ENCODE measurements around the gene MSL1.
A peak's percentile ranks its signal among the peaks of the same experiment; 100 is the strongest.

The MSL1 gene

GRCh38 chr17:40157973-40158372, 36.2 kb downstream of the MSL1 start (continued):
- no peak for TF ChIP-seq SALL2 (tag by site-specific recombination; IDR thresholded peaks at IDR 0.05; ENCODE audit: borderline replicate concordance)
- TF ChIP-seq ZNF274 (IDR thresholded peaks at IDR 0.05; ENCODE audit: low read length), result no peak
- no peak for TF ChIP-seq ZNF274 (tag by site-specific recombination; IDR thresholded peaks at IDR 0.05; ENCODE audit: borderline replicate concordance)
- TF ChIP-seq YY1 (tag by site-specific recombination; IDR thresholded peaks at IDR 0.05), result no peak
- TF ChIP-seq ZNF341 (tag by site-specific recombination; IDR thresholded peaks at IDR 0.05; ENCODE audit: low read depth), result no peak
- TF ChIP-seq PRDM2 (tag by site-specific recombination; IDR thresholded peaks at IDR 0.05; ENCODE audit: borderline replicate concordance), result no peak

- no peaks in the 10 kb centered on the region for H3K9me3 ChIP-seq (ENCODE audit: control insufficient read depth, insufficient read depth, low read depth, low read length)
- TF ChIP-seq ZNF623 (tag by site-specific recombination; IDR thresholded peaks at IDR 0.05), result no peak
- TF ChIP-seq ZNF157 (tag by site-specific recombination; IDR thresholded peaks at IDR 0.05), result no peak
- no peak for TF ChIP-seq ELK4 (IDR thresholded peaks at IDR 0.05; ENCODE audit: borderline replicate concordance, low read depth, low read length)
- TF ChIP-seq ZFP3 (tag by site-specific recombination; IDR thresholded peaks at IDR 0.05; ENCODE audit: low read depth), result no peak
- no peak for TF ChIP-seq ZFHX2 (tag by site-specific recombination; conservative IDR thresholded peaks at IDR 0.05)
- TF ChIP-seq SP7 (tag by site-specific recombination; IDR thresholded peaks at IDR 0.05), result no peak
- no peak for TF ChIP-seq ZNF223 (tag by site-specific recombination; IDR thresholded peaks at IDR 0.05)
- no peak for TF ChIP-seq PBX3 (CRISPR knock-in tag; IDR thresholded peaks at IDR 0.05)
- no peak for TF ChIP-seq ZFP69B (tag by site-specific recombination; IDR thresholded peaks at IDR 0.05)
- H3K4me3 ChIP-seq (ENCODE audit: low read depth, low read length), result no peak overlapping the region
- ChIA-PET POLR2A (interaction anchor here (1.2 to 1.6 kb wide), 2 partner anchors 44 to 45 kb away, joined by 3 to 6 read pairs; no protein-coding TSS in a partner anchor), CTCF (interaction anchor here (0.7 to 6.0 kb wide), 6 partner anchors 10 to 131 kb away, joined by 3 to 61 read pairs (median 5); no protein-coding TSS in a partner anchor)
- peaks cover 68 to 74% of the 10 kb centered on the region in 2 experiments for H3K36me3 ChIP-seq (ENCODE audit: control insufficient read depth in 2 of 2, insufficient read depth in 1 of 2, low read length in 2 of 2)
- H3K27ac ChIP-seq (ENCODE audit: extremely low read depth, low read depth, low read length), result no peak overlapping the region
- no peaks in the 10 kb centered on the region for H3K4me1 ChIP-seq (ENCODE audit: control insufficient read depth, insufficient read depth, low read length)
Observed at GRCh38 chr17:40158438-40159013, 36.8 kb downstream of the MSL1 start.

- Histone ChIP-seq H3K4me1 (ENCODE audit: control insufficient read depth, insufficient read depth, low read length) (no peaks in the 10 kb centered on the region), H3K4me3 (ENCODE audit: low read depth, low read length) (no peak overlapping the region), H3K9me3 (ENCODE audit: control insufficient read depth, insufficient read depth, low read depth, low read length) (no peaks in the 10 kb centered on the region), H3K36me3 (ENCODE audit: control insufficient read depth in 2 of 2, insufficient read depth in 1 of 2, low read length in 2 of 2) (peaks cover 69 to 74% of the 10 kb centered on the region in 2 experiments), H3K27ac (ENCODE audit: extremely low read depth, low read depth, low read length) (no peak overlapping the region)
- POLR2A ChIA-PET, result interaction anchor here (0.6 kb wide), 1 partner anchor 52 kb away, joined by 3 read pairs; no protein-coding TSS in a partner anchor
- TF ChIP-seq ZNF362 (tag by site-specific recombination; IDR thresholded peaks at IDR 0.05) (peak; percentile 84), PATZ1 (tag by site-specific recombination; IDR thresholded peaks at IDR 0.05) (no peak), GLIS1 (tag by site-specific recombination; IDR thresholded peaks at IDR 0.05) (peak; percentile 90), TRIM28 (IDR thresholded peaks at IDR 0.05; ENCODE audit: borderline replicate concordance, low read length) (no peak)
- CTCF ChIA-PET, result interaction anchor here (1.0 to 6.0 kb wide), 4 partner anchors 9 to 132 kb away, joined by 3 to 61 read pairs (median 5); no protein-coding TSS in a partner anchor
Observed at GRCh38 chr17:40159456-40159855, 37.7 kb downstream of the MSL1 start.

Measured in HEK293 (cell line).